ENCODE measurements around the gene KLRC1. TPM values are rescaled to one million over a fixed set of nuclear protein-coding genes. Genes with fewer than 3 reads are reported as not detected.

KLRC1 gene
- total and polyA plus RNA-seq, 2 donors (not counting 3 experiments of a cell fraction or from before 2014, with no cell fraction given) = not detected

GRCh38 chr12:10404798-10405197, 48.4 kb downstream of the KLRC1 start:
- Histone ChIP-seq H4K20me1 (replicated peaks; ENCODE audit: control insufficient read depth, extremely low read depth, insufficient read depth, low read length) (no peaks in the 10 kb centered on the region), H3K27me3 (ENCODE audit: control insufficient read depth in 2 of 2, insufficient read depth in 2 of 2, low read length in 2 of 2) (no peaks in the 10 kb centered on the region), H3K36me3 (ENCODE audit: control insufficient read depth in 2 of 2, extremely low read depth in 1 of 2, insufficient read depth in 2 of 2, low read length in 2 of 2) (no peaks in the 10 kb centered on the region), H3K9me3 (replicated peaks; ENCODE audit: control insufficient read depth, insufficient read depth, low read length) (no peaks in the 10 kb centered on the region), H3K79me2 (ENCODE audit: control insufficient read depth, insufficient read depth, low read length) (no peaks in the 10 kb centered on the region), H3K9ac (replicated peaks; ENCODE audit: extremely low read depth, insufficient read depth, low read length) (no peak overlapping the region), H2AFZ (ENCODE audit: low read depth, low read length) (no peak overlapping the region), H3K4me1 (ENCODE audit: control insufficient read depth, extremely low read depth, insufficient read depth, low read length) (no peaks in the 10 kb centered on the region), H3K4me3 (replicated peaks in 1 of 3; ENCODE audit: insufficient read depth in 1 of 3, low read depth in 1 of 3, low read length in 3 of 3) (no peak overlapping the region), H3K4me2 (ENCODE audit: insufficient read depth, low read length) (no peak overlapping the region), H3K27ac (ENCODE audit: insufficient read depth, low read depth, low read length) (no peak overlapping the region), H3K9me1 (replicated peaks; ENCODE audit: control insufficient read depth, extremely low read depth, insufficient read depth, low read length) (no peaks in the 10 kb centered on the region)
- dilution Hi-C loops (cut with MboI; ENCODE audit: extremely low pct_ligation_motif_present, low sequenced_read_pairs) (no loop called here), intact Hi-C loops (cut with micrococcal nuclease) (no loop called here)
- BruUV-seq (replicated peaks) = no TSS peak
- no peak for DNase-seq (ENCODE audit: low read depth, low spot score)
- TF ChIP-seq MYC (IDR thresholded peaks at IDR 0.05; ENCODE audit: low read depth, low read length) (no peak), GATA2 (IDR thresholded peaks at IDR 0.05; ENCODE audit: insufficient read depth, insufficient read length, low read depth, low read length) (no peak), FOS (IDR thresholded peaks at IDR 0.05; ENCODE audit: borderline replicate concordance, insufficient read depth, low read length) (no peak), POLR2A (IDR thresholded peaks at IDR 0.05; ENCODE audit: low read depth, low read length) (no peak), MAX (IDR thresholded peaks at IDR 0.05; ENCODE audit: insufficient read depth, insufficient read length) (no peak), CTCF (IDR thresholded peaks at IDR 0.05; ENCODE audit: extremely low read depth in 1 of 2, insufficient read depth in 1 of 2, low read depth in 1 of 2, low read length in 2 of 2) (no peak), JUN (IDR thresholded peaks at IDR 0.05; ENCODE audit: borderline replicate concordance, insufficient read depth, insufficient read length, low read depth) (no peak), POLR2AphosphoS5 (IDR thresholded peaks at IDR 0.05; ENCODE audit: insufficient read depth, low read depth, low read length) (no peak), EZH2 (IDR thresholded peaks at IDR 0.05; ENCODE audit: borderline replicate concordance, low read depth, low read length, severe bottlenecking) (no peak)
- CTCF ChIA-PET = interaction anchor here (1.2 kb wide), 1 partner anchor 12 kb away, joined by 3 read pairs; no protein-coding TSS in a partner anchor
- no peak for FAIRE-seq
- POLR2A ChIA-PET = no interaction called here

Measured in endothelial cell of umbilical vein (primary cell).